ENCODE results near the gene SLC22A17.

The SLC22A17 gene

GRCh38 chr14:23360496-23360895 is 7.8 kb upstream of the SLC22A17 start:
- no peak for DNase-seq

GRCh38 chr14:23359722-23360447 is 7.2 kb upstream of the SLC22A17 start:
- DNase-seq, result no peak

- no peak for DNase-seq
Measured at GRCh38 chr14:23359167-23359626, 6.5 kb upstream of the SLC22A17 start.

GRCh38 chr14:23358553-23359166 is 6.0 kb upstream of the SLC22A17 start:
- DNase-seq, result no peak

- DNase-seq, result no peak
Measured at GRCh38 chr14:23358042-23358441, 5.4 kb upstream of the SLC22A17 start.

GRCh38 chr14:23357261-23357660 is 4.6 kb upstream of the SLC22A17 start:
- DNase-seq, result no peak

GRCh38 chr14:23356662-23357061 is 4.0 kb upstream of the SLC22A17 start:
- no peak for DNase-seq

GRCh38 chr14:23355871-23356435 is 3.3 kb upstream of the SLC22A17 start:
- DNase-seq, result no peak

GRCh38 chr14:23354990-23355389 is 2.3 kb upstream of the SLC22A17 start:
- DNase-seq, result no peak

GRCh38 chr14:23353433-23353780 is 720 bp upstream of the SLC22A17 start:
- DNase-seq, result no peak

- DNase-seq, result no peak
Measured at GRCh38 chr14:23351681-23352505, 794 bp downstream of the SLC22A17 start.

- no peak for DNase-seq
Measured at GRCh38 chr14:23349156-23349845, 3.4 kb downstream of the SLC22A17 start.

- no peak for DNase-seq
Measured at GRCh38 chr14:23348297-23348655, 4.4 kb downstream of the SLC22A17 start.

- no peak for DNase-seq
Measured at GRCh38 chr14:23347406-23348296, 5.0 kb downstream of the SLC22A17 start.

GRCh38 chr14:23346693-23347405 is 5.8 kb downstream of the SLC22A17 start:
- no peak for DNase-seq

- DNase-seq, result no peak
Measured at GRCh38 chr14:23345987-23346692, 6.5 kb downstream of the SLC22A17 start.

- no peak for DNase-seq
Measured at GRCh38 chr14:23344481-23344880, 8.2 kb downstream of the SLC22A17 start.

- no peak for DNase-seq
Measured at GRCh38 chr14:23339506-23340268, 13.0 kb downstream of the SLC22A17 start.

- DNase-seq, result no peak
Measured at GRCh38 chr14:23335623-23336022, 17.1 kb downstream of the SLC22A17 start.
